ENCODE results near the gene CSRNP2.

Gene CSRNP2

GRCh38 chr12:51083126-51083833 is at the start of gene CSRNP2:
TSS of gene CSRNP2 (minus strand) at chr12:51083596. CDS start at chr12:51076561, 7,035 bp downstream.
- Histone ChIP-seq H3K27me3 (ENCODE audit: insufficient read depth, low read length) (no peaks in the 10 kb centered on the region), H3K27ac (ENCODE audit: low read length) (peak within 1 kb of the TSS; percentile 43), H3K4me3 (ENCODE audit: low read length) (peak within 1 kb of the TSS; percentile 83), H3K9ac (ENCODE audit: low read depth, low read length) (peak within 1 kb of the TSS; percentile 85; the same call in 1 of the 2 replicates), H3K4me1 (ENCODE audit: insufficient read depth, low read length) (peaks cover 13% of the 10 kb centered on the region), H3K36me3 (ENCODE audit: insufficient read depth, low read depth, low read length) (no peaks in the 10 kb centered on the region), H3K9me3 (ENCODE audit: insufficient read depth, low read depth, low read length) (no peaks in the 10 kb centered on the region)

GRCh38 chr12:51132693-51133092 is 49.3 kb upstream of the CSRNP2 start:
- H3K27me3 ChIP-seq (ENCODE audit: insufficient read depth, low read length), result no peaks in the 10 kb centered on the region
- peaks cover 6% of the 10 kb centered on the region for H3K36me3 ChIP-seq (ENCODE audit: insufficient read depth, low read depth, low read length)
- no peak overlapping the region for H3K27ac ChIP-seq (ENCODE audit: low read length)
- no peaks in the 10 kb centered on the region for H3K9me3 ChIP-seq (ENCODE audit: insufficient read depth, low read depth, low read length)
- no peak overlapping the region for H3K9ac ChIP-seq (ENCODE audit: low read depth, low read length)
- H3K4me1 ChIP-seq (ENCODE audit: insufficient read depth, low read length), result no peaks in the 10 kb centered on the region
- H3K4me3 ChIP-seq (ENCODE audit: low read length), result no peak overlapping the region

- H3K9me3 ChIP-seq (ENCODE audit: insufficient read depth, low read depth, low read length), result no peaks in the 10 kb centered on the region
- no peaks in the 10 kb centered on the region for H3K4me1 ChIP-seq (ENCODE audit: insufficient read depth, low read length)
- no peak overlapping the region for H3K4me3 ChIP-seq (ENCODE audit: low read length)
- peaks cover 3% of the 10 kb centered on the region; the same call in 1 of the 2 replicates for H3K36me3 ChIP-seq (ENCODE audit: insufficient read depth, low read depth, low read length)
- no peaks in the 10 kb centered on the region for H3K27me3 ChIP-seq (ENCODE audit: insufficient read depth, low read length)
- no peak overlapping the region for H3K9ac ChIP-seq (ENCODE audit: low read depth, low read length)
- H3K27ac ChIP-seq (ENCODE audit: low read length), result no peak overlapping the region
Measured at GRCh38 chr12:51131745-51132521, 48.5 kb upstream of the CSRNP2 start.

GRCh38 chr12:51128919-51129318 is 45.5 kb upstream of the CSRNP2 start:
- Histone ChIP-seq H3K9ac (ENCODE audit: low read depth, low read length) (no peak overlapping the region), H3K36me3 (ENCODE audit: insufficient read depth, low read depth, low read length) (peaks cover 13% of the 10 kb centered on the region), H3K4me3 (ENCODE audit: low read length) (no peak overlapping the region), H3K27ac (ENCODE audit: low read length) (no peak overlapping the region), H3K4me1 (ENCODE audit: insufficient read depth, low read length) (no peaks in the 10 kb centered on the region), H3K9me3 (ENCODE audit: insufficient read depth, low read depth, low read length) (no peaks in the 10 kb centered on the region), H3K27me3 (ENCODE audit: insufficient read depth, low read length) (no peaks in the 10 kb centered on the region)

GRCh38 chr12:51127050-51127729 is 43.8 kb upstream of the CSRNP2 start:
- Histone ChIP-seq H3K27me3 (ENCODE audit: insufficient read depth, low read length) (no peaks in the 10 kb centered on the region), H3K4me1 (ENCODE audit: insufficient read depth, low read length) (no peaks in the 10 kb centered on the region), H3K9ac (ENCODE audit: low read depth, low read length) (no peak overlapping the region), H3K9me3 (ENCODE audit: insufficient read depth, low read depth, low read length) (no peaks in the 10 kb centered on the region), H3K36me3 (ENCODE audit: insufficient read depth, low read depth, low read length) (peaks cover 13% of the 10 kb centered on the region; the same call in 1 of the 2 replicates), H3K4me3 (ENCODE audit: low read length) (no peak overlapping the region), H3K27ac (ENCODE audit: low read length) (no peak overlapping the region)

- no peak overlapping the region for H3K27ac ChIP-seq (ENCODE audit: low read length)
- no peaks in the 10 kb centered on the region for H3K4me1 ChIP-seq (ENCODE audit: insufficient read depth, low read length)
- no peaks in the 10 kb centered on the region for H3K9me3 ChIP-seq (ENCODE audit: insufficient read depth, low read depth, low read length)
- no peaks in the 10 kb centered on the region for H3K27me3 ChIP-seq (ENCODE audit: insufficient read depth, low read length)
- H3K9ac ChIP-seq (ENCODE audit: low read depth, low read length), result no peak overlapping the region
- H3K4me3 ChIP-seq (ENCODE audit: low read length), result no peak overlapping the region
- H3K36me3 ChIP-seq (ENCODE audit: insufficient read depth, low read depth, low read length), result peaks cover 13% of the 10 kb centered on the region; the same call in 1 of the 2 replicates
Measured at GRCh38 chr12:51126297-51126696, 42.9 kb upstream of the CSRNP2 start.

- Histone ChIP-seq H3K9ac (ENCODE audit: low read depth, low read length) (no peak overlapping the region), H3K4me1 (ENCODE audit: insufficient read depth, low read length) (no peaks in the 10 kb centered on the region), H3K9me3 (ENCODE audit: insufficient read depth, low read depth, low read length) (no peaks in the 10 kb centered on the region), H3K36me3 (ENCODE audit: insufficient read depth, low read depth, low read length) (peaks cover 13% of the 10 kb centered on the region; the same call in 1 of the 2 replicates), H3K27me3 (ENCODE audit: insufficient read depth, low read length) (no peaks in the 10 kb centered on the region), H3K27ac (ENCODE audit: low read length) (no peak overlapping the region), H3K4me3 (ENCODE audit: low read length) (no peak overlapping the region)
Measured at GRCh38 chr12:51124504-51124903, 41.1 kb upstream of the CSRNP2 start.

- Histone ChIP-seq H3K9ac (ENCODE audit: low read depth, low read length) (no peak overlapping the region), H3K27me3 (ENCODE audit: insufficient read depth, low read length) (no peaks in the 10 kb centered on the region), H3K27ac (ENCODE audit: low read length) (no peak overlapping the region), H3K36me3 (ENCODE audit: insufficient read depth, low read depth, low read length) (peaks cover 15% of the 10 kb centered on the region; the same call in 1 of the 2 replicates), H3K9me3 (ENCODE audit: insufficient read depth, low read depth, low read length) (no peaks in the 10 kb centered on the region), H3K4me1 (ENCODE audit: insufficient read depth, low read length) (no peaks in the 10 kb centered on the region), H3K4me3 (ENCODE audit: low read length) (no peak overlapping the region)
Measured at GRCh38 chr12:51122844-51123243, 39.4 kb upstream of the CSRNP2 start.

GRCh38 chr12:51118706-51119105 is 35.3 kb upstream of the CSRNP2 start:
- no peaks in the 10 kb centered on the region for H3K4me1 ChIP-seq (ENCODE audit: insufficient read depth, low read length)
- H3K36me3 ChIP-seq (ENCODE audit: insufficient read depth, low read depth, low read length), result peaks cover 31% of the 10 kb centered on the region
- no peak overlapping the region for H3K27ac ChIP-seq (ENCODE audit: low read length)

GRCh38 chr12:51115533-51115932 is 32.1 kb upstream of the CSRNP2 start:
- no peaks in the 10 kb centered on the region for H3K27me3 ChIP-seq (ENCODE audit: insufficient read depth, low read length)
- H3K4me1 ChIP-seq (ENCODE audit: insufficient read depth, low read length), result no peaks in the 10 kb centered on the region
- H3K9ac ChIP-seq (ENCODE audit: low read depth, low read length), result no peak overlapping the region
- no peak overlapping the region for H3K4me3 ChIP-seq (ENCODE audit: low read length)
- no peaks in the 10 kb centered on the region for H3K9me3 ChIP-seq (ENCODE audit: insufficient read depth, low read depth, low read length)
- H3K27ac ChIP-seq (ENCODE audit: low read length), result no peak overlapping the region
- H3K36me3 ChIP-seq (ENCODE audit: insufficient read depth, low read depth, low read length), result peaks cover 58% of the 10 kb centered on the region

More at GRCh38 chr12:51118706-51119105, 35.3 kb upstream of the CSRNP2 start:
- H3K4me3 ChIP-seq (ENCODE audit: low read length), result no peak overlapping the region
- no peaks in the 10 kb centered on the region for H3K27me3 ChIP-seq (ENCODE audit: insufficient read depth, low read length)
- H3K9me3 ChIP-seq (ENCODE audit: insufficient read depth, low read depth, low read length), result no peaks in the 10 kb centered on the region
- no peak overlapping the region for H3K9ac ChIP-seq (ENCODE audit: low read depth, low read length)

- Histone ChIP-seq H3K27ac (ENCODE audit: low read length) (no peak overlapping the region), H3K4me1 (ENCODE audit: insufficient read depth, low read length) (no peaks in the 10 kb centered on the region), H3K4me3 (ENCODE audit: low read length) (no peak overlapping the region), H3K9ac (ENCODE audit: low read depth, low read length) (no peak overlapping the region), H3K36me3 (ENCODE audit: insufficient read depth, low read depth, low read length) (peaks cover 87% of the 10 kb centered on the region), H3K27me3 (ENCODE audit: insufficient read depth, low read length) (no peaks in the 10 kb centered on the region), H3K9me3 (ENCODE audit: insufficient read depth, low read depth, low read length) (no peaks in the 10 kb centered on the region)
Measured at GRCh38 chr12:51108136-51108535, 24.7 kb upstream of the CSRNP2 start.
